SK-MEL-5 (cell line): ENCODE results near the gene LCP2. TPM values are rescaled to one million over a fixed set of nuclear protein-coding genes. Genes with fewer than 3 reads are reported as not detected.
"Not testable (repeated sequence)": the region's sequence is repeated elsewhere in the genome, so short reads cannot be mapped to it uniquely, and the experiment has no call there.

Experiments
- DNase-seq: peaks from one replicate; pipeline ENCODE4 v3.0.0-alpha.2; 2016; ENCODE audit warnings: low read depth, low spot score
- in situ Hi-C: cut with HindIII; loops from 2 replicates; pipeline ENCODE4 v1.10.0; 2016; ENCODE audit warnings: low sequenced_read_pairs, high pct_unique_total_duplicates, low pct_unique_long_range_greater_than_20kb
- total RNA-seq: library from RNA; depleted of rRNA; stranded (reverse); fragments of >200 nt; shearing (Covaris generic); gene quantifications from 2 replicates; pipeline ENCODE4 v1.2.3, GENCODE V29; 2014

LCP2 gene
- total RNA-seq, 1 experiment from 2014 or later: 0.26 TPM

GRCh38 chr5:170267431-170268152 lies 30.0 kb downstream of the LCP2 start:
- in situ Hi-C loops: no loop called here
- DNase-seq: peak; percentile 82

GRCh38 chr5:170266570-170267381 lies 30.8 kb downstream of the LCP2 start:
- in situ Hi-C loops: no loop called here
- DNase-seq: no peak

- in situ Hi-C loops: no loop called here
- DNase-seq: peak; percentile 14
Measured at GRCh38 chr5:170265522-170265921, 32.1 kb downstream of the LCP2 start.

- DNase-seq: no peak
- in situ Hi-C loops: no loop called here
Measured at GRCh38 chr5:170263906-170264305, 33.7 kb downstream of the LCP2 start.

GRCh38 chr5:170262061-170263045 lies 35.2 kb downstream of the LCP2 start:
- in situ Hi-C loops: no loop called here
- no peak for DNase-seq

- in situ Hi-C loops: no loop called here
- no peak for DNase-seq
Measured at GRCh38 chr5:170261528-170262043, 36.0 kb downstream of the LCP2 start.

- no peak for DNase-seq
- in situ Hi-C loops: no loop called here
Measured at GRCh38 chr5:170257370-170257769, 40.2 kb downstream of the LCP2 start.

GRCh38 chr5:170256571-170256970 lies 41.0 kb downstream of the LCP2 start:
- in situ Hi-C loops: no loop called here
- no peak for DNase-seq

GRCh38 chr5:170254056-170254455 lies 43.5 kb downstream of the LCP2 start:
- no peak for DNase-seq
- in situ Hi-C loops: no loop called here

- in situ Hi-C loops: no loop called here
- no peak for DNase-seq
Measured at GRCh38 chr5:170252720-170253350, 44.7 kb downstream of the LCP2 start.

GRCh38 chr5:170252109-170252508 lies 45.5 kb downstream of the LCP2 start:
- in situ Hi-C loops: no loop called here
- DNase-seq: no peak

- DNase-seq: no peak
- in situ Hi-C loops: no loop called here
Measured at GRCh38 chr5:170251462-170251861, 46.1 kb downstream of the LCP2 start.

GRCh38 chr5:170250810-170251317 lies 46.7 kb downstream of the LCP2 start:
- no peak for DNase-seq
- in situ Hi-C loops: no loop called here

- in situ Hi-C loops: no loop called here
- no peak for DNase-seq
Measured at GRCh38 chr5:170249355-170249754, 48.2 kb downstream of the LCP2 start.

- in situ Hi-C loops, DNase-seq: not testable (repeated sequence)
Measured at GRCh38 chr5:170248931-170249227, 48.7 kb downstream of the LCP2 start.

GRCh38 chr5:170248172-170248930 lies 49.2 kb downstream of the LCP2 start:
- DNase-seq: no peak
- in situ Hi-C loops: no loop called here

GRCh38 chr5:170247363-170247762 lies 50.2 kb downstream of the LCP2 start:
- in situ Hi-C loops: no loop called here
- DNase-seq: no peak
